OCI-LY7 (cell line): ENCODE data around the gene SLFN14.

Experiments
- EZH2phosphoT487 ChIP-seq: fragments of 200-600 bp; sonication (generic); IDR thresholded peaks from 2 replicates; pipeline ENCODE4 v1.6.1; 2018; ENCODE audit warnings: low read depth, borderline replicate concordance, mild to moderate bottlenecking, mixed run types, antibody characterized with exemption, low read length, moderate library complexity, mixed read lengths
- TF ChIP-seq, protein P1 (sequence below): fragments of 200-600 bp; sonication (generic); conservative IDR thresholded peaks from 2 replicates; pipeline ENCODE4 v1.5.1; 2014; ENCODE audit warnings: mild to moderate bottlenecking, antibody characterized with exemption, low read length, moderate library complexity, mixed read lengths

DNA sequence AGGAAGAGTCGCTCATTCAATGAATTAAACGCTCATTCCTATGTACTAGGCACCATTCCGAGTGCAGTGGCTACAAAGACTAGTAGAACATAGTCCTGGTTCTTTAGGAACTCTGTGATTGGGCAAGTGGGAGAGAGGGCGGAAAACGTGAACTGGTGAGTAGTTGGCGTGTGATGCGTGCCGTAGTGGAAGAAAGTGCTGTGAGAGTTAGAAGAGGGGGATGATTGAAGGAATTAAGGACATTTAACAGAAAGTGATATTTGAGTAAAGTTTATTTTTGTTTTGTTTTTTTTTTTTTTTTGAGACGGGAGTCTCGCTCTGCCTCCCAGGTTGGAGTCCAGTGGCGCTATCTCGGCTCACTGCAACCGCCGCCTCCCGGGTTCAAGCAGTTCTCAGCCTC, 7.9 kb upstream of the SLFN14 start:
- TF ChIP-seq, protein P1, sequence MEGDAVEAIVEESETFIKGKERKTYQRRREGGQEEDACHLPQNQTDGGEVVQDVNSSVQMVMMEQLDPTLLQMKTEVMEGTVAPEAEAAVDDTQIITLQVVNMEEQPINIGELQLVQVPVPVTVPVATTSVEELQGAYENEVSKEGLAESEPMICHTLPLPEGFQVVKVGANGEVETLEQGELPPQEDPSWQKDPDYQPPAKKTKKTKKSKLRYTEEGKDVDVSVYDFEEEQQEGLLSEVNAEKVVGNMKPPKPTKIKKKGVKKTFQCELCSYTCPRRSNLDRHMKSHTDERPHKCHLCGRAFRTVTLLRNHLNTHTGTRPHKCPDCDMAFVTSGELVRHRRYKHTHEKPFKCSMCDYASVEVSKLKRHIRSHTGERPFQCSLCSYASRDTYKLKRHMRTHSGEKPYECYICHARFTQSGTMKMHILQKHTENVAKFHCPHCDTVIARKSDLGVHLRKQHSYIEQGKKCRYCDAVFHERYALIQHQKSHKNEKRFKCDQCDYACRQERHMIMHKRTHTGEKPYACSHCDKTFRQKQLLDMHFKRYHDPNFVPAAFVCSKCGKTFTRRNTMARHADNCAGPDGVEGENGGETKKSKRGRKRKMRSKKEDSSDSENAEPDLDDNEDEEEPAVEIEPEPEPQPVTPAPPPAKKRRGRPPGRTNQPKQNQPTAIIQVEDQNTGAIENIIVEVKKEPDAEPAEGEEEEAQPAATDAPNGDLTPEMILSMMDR = no peak
- no peak for TF ChIP-seq EZH2phosphoT487
